Measurements from ENCODE around the gene AKNA. TPM values are rescaled to one million over a fixed set of nuclear protein-coding genes. Genes with fewer than 3 reads are reported as not detected.

Gene AKNA
- polyA plus RNA-seq, 1 of the 3 experiments (the other 2 are of a cell fraction) = 0.84 TPM

DNA sequence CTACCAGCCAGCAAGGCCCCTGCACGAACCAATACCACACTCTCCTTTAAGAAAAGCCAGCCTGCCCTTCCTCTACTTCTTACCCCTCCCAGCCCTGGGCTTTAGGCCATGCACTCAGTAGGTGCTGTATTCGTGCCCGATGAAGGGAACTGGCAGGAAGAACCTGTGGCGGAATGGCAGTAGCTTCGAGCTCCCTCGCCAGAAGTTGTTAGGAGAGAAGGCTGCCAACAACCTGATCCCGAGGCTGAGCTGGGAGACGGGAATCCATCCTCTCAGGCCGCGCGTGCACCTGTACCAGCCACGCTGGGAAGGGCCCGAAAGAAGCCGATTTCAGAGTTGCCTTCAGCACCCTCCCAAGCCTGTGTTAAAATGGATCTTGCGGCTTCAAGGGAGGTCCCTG, 45.3 kb upstream of the AKNA start:
- Histone ChIP-seq H3K27ac (ENCODE audit: low read depth in 2 of 2, low read length in 1 of 2) (no peak overlapping the region), H3K4me1 (ENCODE audit: control insufficient read depth in 1 of 2, insufficient read depth in 2 of 2, low read depth in 1 of 2, low read length in 1 of 2) (no peaks in the 10 kb centered on the region), H3K79me2 (ENCODE audit: insufficient read depth) (no peaks in the 10 kb centered on the region), H3F3A (replicated peaks; ENCODE audit: insufficient read depth) (no peaks in the 10 kb centered on the region), H4K20me1 (ENCODE audit: insufficient read depth) (no peaks in the 10 kb centered on the region), H3K4me3 (ENCODE audit: low read depth in 2 of 2, low read length in 1 of 2) (no peak overlapping the region), H3K9me2 (no peaks in the 10 kb centered on the region), H3K27me3 (ENCODE audit: insufficient read depth) (no peaks in the 10 kb centered on the region; the same call in 1 of the 2 replicates), H3K36me3 (replicated peaks in 1 of 2; ENCODE audit: control insufficient read depth in 1 of 2, insufficient read depth in 2 of 2, low read length in 1 of 2) (no peaks in the 10 kb centered on the region), H3K9ac (no peak overlapping the region), H3K4me2 (no peak overlapping the region), H3K9me3 (no peaks in the 10 kb centered on the region), H2AFZ (ENCODE audit: low read depth) (no peak overlapping the region)
- no peak for DNase-seq
- 66% methylated on average over 10 of the region's 15 CpGs for WGBS (ENCODE audit: low lambda C conversion rate)
- TF ChIP-seq SIN3A (IDR thresholded peaks at IDR 0.05; ENCODE audit: borderline replicate concordance, low read depth, low read length) = no peak
- no peak for TF ChIP-seq FOXM1 (IDR thresholded peaks at IDR 0.05; ENCODE audit: low read depth)
- TF ChIP-seq, protein P1, sequence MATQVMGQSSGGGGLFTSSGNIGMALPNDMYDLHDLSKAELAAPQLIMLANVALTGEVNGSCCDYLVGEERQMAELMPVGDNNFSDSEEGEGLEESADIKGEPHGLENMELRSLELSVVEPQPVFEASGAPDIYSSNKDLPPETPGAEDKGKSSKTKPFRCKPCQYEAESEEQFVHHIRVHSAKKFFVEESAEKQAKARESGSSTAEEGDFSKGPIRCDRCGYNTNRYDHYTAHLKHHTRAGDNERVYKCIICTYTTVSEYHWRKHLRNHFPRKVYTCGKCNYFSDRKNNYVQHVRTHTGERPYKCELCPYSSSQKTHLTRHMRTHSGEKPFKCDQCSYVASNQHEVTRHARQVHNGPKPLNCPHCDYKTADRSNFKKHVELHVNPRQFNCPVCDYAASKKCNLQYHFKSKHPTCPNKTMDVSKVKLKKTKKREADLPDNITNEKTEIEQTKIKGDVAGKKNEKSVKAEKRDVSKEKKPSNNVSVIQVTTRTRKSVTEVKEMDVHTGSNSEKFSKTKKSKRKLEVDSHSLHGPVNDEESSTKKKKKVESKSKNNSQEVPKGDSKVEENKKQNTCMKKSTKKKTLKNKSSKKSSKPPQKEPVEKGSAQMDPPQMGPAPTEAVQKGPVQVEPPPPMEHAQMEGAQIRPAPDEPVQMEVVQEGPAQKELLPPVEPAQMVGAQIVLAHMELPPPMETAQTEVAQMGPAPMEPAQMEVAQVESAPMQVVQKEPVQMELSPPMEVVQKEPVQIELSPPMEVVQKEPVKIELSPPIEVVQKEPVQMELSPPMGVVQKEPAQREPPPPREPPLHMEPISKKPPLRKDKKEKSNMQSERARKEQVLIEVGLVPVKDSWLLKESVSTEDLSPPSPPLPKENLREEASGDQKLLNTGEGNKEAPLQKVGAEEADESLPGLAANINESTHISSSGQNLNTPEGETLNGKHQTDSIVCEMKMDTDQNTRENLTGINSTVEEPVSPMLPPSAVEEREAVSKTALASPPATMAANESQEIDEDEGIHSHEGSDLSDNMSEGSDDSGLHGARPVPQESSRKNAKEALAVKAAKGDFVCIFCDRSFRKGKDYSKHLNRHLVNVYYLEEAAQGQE (IDR thresholded peaks at IDR 0.05; ENCODE audit: low read depth, low read length) = no peak
- no peak for TF ChIP-seq EP300 (IDR thresholded peaks at IDR 0.05; ENCODE audit: borderline replicate concordance in 1 of 2, low read depth in 1 of 2, low read length in 1 of 2)
- no peak for TF ChIP-seq NRF1 (IDR thresholded peaks at IDR 0.05; ENCODE audit: low read depth, low read length)
- TF ChIP-seq, protein P2, sequence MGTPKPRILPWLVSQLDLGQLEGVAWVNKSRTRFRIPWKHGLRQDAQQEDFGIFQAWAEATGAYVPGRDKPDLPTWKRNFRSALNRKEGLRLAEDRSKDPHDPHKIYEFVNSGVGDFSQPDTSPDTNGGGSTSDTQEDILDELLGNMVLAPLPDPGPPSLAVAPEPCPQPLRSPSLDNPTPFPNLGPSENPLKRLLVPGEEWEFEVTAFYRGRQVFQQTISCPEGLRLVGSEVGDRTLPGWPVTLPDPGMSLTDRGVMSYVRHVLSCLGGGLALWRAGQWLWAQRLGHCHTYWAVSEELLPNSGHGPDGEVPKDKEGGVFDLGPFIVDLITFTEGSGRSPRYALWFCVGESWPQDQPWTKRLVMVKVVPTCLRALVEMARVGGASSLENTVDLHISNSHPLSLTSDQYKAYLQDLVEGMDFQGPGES (IDR thresholded peaks at IDR 0.05; ENCODE audit: low read depth, low read length) = no peak
- no peak for TF ChIP-seq FOSL2 (IDR thresholded peaks at IDR 0.05; ENCODE audit: borderline replicate concordance, low read depth)
- no peak for TF ChIP-seq EZH2phosphoT487 (IDR thresholded peaks at IDR 0.05; ENCODE audit: borderline replicate concordance, low read depth)
- TF ChIP-seq ELF1 (IDR thresholded peaks at IDR 0.05) = no peak
- TF ChIP-seq, protein P3, sequence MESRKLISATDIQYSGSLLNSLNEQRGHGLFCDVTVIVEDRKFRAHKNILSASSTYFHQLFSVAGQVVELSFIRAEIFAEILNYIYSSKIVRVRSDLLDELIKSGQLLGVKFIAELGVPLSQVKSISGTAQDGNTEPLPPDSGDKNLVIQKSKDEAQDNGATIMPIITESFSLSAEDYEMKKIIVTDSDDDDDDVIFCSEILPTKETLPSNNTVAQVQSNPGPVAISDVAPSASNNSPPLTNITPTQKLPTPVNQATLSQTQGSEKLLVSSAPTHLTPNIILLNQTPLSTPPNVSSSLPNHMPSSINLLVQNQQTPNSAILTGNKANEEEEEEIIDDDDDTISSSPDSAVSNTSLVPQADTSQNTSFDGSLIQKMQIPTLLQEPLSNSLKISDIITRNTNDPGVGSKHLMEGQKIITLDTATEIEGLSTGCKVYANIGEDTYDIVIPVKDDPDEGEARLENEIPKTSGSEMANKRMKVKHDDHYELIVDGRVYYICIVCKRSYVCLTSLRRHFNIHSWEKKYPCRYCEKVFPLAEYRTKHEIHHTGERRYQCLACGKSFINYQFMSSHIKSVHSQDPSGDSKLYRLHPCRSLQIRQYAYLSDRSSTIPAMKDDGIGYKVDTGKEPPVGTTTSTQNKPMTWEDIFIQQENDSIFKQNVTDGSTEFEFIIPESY (IDR thresholded peaks at IDR 0.05; ENCODE audit: borderline replicate concordance, low read depth) = no peak
- no peak for TF ChIP-seq POLR2AphosphoS5 (IDR thresholded peaks at IDR 0.05; ENCODE audit: low read depth, low read length)
- TF ChIP-seq FOXJ3 (CRISPR knock-in tag; IDR thresholded peaks at IDR 0.05) = no peak
- TF ChIP-seq, protein P4, sequence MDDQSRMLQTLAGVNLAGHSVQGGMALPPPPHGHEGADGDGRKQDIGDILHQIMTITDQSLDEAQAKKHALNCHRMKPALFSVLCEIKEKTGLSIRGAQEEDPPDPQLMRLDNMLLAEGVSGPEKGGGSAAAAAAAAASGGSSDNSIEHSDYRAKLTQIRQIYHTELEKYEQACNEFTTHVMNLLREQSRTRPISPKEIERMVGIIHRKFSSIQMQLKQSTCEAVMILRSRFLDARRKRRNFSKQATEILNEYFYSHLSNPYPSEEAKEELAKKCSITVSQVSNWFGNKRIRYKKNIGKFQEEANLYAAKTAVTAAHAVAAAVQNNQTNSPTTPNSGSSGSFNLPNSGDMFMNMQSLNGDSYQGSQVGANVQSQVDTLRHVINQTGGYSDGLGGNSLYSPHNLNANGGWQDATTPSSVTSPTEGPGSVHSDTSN (IDR thresholded peaks at IDR 0.05) = no peak
- TF ChIP-seq TCF12 (IDR thresholded peaks at IDR 0.05) = no peak
- no peak for TF ChIP-seq MXI1 (IDR thresholded peaks at IDR 0.05; ENCODE audit: low read depth, low read length)
- TF ChIP-seq USF1 (IDR thresholded peaks at IDR 0.05; ENCODE audit: borderline replicate concordance, low read depth) = no peak
- no peak for TF ChIP-seq NFIC (IDR thresholded peaks at IDR 0.05; ENCODE audit: borderline replicate concordance)
- TF ChIP-seq RAD21 (IDR thresholded peaks at IDR 0.05; ENCODE audit: low read length) = no peak
- CTCF ChIA-PET = interaction anchor here (0.9 to 6.2 kb wide), 5 partner anchors 16 to 228 kb away, joined by 3 to 72 read pairs (median 10); no protein-coding TSS in a partner anchor
- POLR2A ChIA-PET = no interaction called here
